ENCODE measurements around the gene RAB40B. TPM values are rescaled to one million over a fixed set of nuclear protein-coding genes. Genes with fewer than 3 reads are reported as not detected.

RAB40B gene
- total RNA-seq, 1 experiment from 2014 or later, result 3.2 TPM

DNA sequence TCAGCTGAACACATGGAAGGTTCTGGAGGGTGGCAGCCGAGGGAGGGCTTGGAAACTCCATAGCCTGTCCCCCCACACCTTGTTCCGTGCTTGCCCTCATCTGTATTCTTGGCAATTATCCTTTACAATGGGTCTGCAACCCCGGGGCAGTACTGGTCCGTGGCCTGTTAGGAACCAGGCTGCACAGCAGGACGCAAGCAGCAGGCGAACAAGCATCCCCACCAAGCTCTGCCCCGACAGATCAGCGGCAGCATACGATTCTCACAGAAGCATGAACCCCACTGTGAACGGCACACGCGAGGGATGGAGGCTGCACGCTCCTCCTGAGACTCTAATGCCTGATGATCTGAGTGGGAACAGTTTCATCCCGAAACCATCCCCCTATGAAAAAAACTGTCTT, 56.5 kb downstream of the RAB40B start:
- TF ChIP-seq, protein P1, sequence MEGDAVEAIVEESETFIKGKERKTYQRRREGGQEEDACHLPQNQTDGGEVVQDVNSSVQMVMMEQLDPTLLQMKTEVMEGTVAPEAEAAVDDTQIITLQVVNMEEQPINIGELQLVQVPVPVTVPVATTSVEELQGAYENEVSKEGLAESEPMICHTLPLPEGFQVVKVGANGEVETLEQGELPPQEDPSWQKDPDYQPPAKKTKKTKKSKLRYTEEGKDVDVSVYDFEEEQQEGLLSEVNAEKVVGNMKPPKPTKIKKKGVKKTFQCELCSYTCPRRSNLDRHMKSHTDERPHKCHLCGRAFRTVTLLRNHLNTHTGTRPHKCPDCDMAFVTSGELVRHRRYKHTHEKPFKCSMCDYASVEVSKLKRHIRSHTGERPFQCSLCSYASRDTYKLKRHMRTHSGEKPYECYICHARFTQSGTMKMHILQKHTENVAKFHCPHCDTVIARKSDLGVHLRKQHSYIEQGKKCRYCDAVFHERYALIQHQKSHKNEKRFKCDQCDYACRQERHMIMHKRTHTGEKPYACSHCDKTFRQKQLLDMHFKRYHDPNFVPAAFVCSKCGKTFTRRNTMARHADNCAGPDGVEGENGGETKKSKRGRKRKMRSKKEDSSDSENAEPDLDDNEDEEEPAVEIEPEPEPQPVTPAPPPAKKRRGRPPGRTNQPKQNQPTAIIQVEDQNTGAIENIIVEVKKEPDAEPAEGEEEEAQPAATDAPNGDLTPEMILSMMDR (conservative IDR thresholded peaks at IDR 0.05; ENCODE audit: low read depth, low read length), result no peak
- TF ChIP-seq EZH2 (IDR thresholded peaks at IDR 0.05; ENCODE audit: borderline replicate concordance, low read depth, low read length, poor library complexity, severe bottlenecking), result no peak
- no peak for DNase-seq (ENCODE audit: low spot score)
- peaks cover 44% of the 10 kb centered on the region for H3K36me3 ChIP-seq (ENCODE audit: insufficient read depth, low read length, poor library complexity, severe bottlenecking)
- no peak overlapping the region for H3K4me3 ChIP-seq (ENCODE audit: low read depth, low read length, poor library complexity, severe bottlenecking)
- intact Hi-C loops (cut with micrococcal nuclease; ENCODE audit: unreplicated experiment), result loop anchor here (10.0 kb wide), 1 partner anchor 123 kb away; no protein-coding TSS in a partner anchor
- ChIA-PET CTCF (no interaction called here), POLR2A (ENCODE audit: low non-redundant PET) (no interaction called here)
- BruUV-seq (replicated peaks), result no TSS peak
- no peaks in the 10 kb centered on the region for H3K9me3 ChIP-seq (ENCODE audit: low read depth, low read length, poor library complexity, severe bottlenecking)
- H3K27me3 ChIP-seq (replicated peaks; ENCODE audit: insufficient read depth, low read depth, low read length, poor library complexity), result no peaks in the 10 kb centered on the region
- peaks cover 5% of the 10 kb centered on the region for H3K4me1 ChIP-seq (ENCODE audit: insufficient read depth, low read length, poor library complexity, severe bottlenecking)
- no peak overlapping the region for H3K27ac ChIP-seq (ENCODE audit: low read depth, low read length, poor library complexity, severe bottlenecking)

DNA sequence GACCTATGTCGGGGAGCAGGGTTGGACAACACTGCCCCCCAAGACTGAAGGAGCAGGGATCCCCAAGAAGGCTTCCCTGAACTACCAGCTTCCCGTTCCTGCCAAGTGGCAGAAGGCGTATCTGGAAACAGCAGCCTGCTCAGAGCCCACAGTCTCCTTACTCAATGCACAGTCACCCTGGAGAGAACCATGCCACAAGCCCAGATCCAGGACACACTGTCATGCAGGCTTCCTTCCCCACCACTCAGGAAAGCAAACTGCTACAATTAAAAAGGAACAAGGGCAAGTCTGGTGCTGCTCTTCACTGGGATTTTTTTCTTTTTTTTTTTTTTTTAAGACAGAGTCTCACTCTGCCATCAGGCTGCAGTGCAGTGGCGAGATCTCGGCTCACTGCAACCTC, 58.5 kb downstream of the RAB40B start:
- no peak overlapping the region for H3K4me3 ChIP-seq (ENCODE audit: low read depth, low read length, poor library complexity, severe bottlenecking)
- H3K27ac ChIP-seq (ENCODE audit: low read depth, low read length, poor library complexity, severe bottlenecking), result no peak overlapping the region
- intact Hi-C loops (cut with micrococcal nuclease; ENCODE audit: unreplicated experiment), result loop anchor here (10.0 kb wide), 1 partner anchor 125 kb away; no protein-coding TSS in a partner anchor
- POLR2A ChIA-PET (ENCODE audit: low non-redundant PET), result no interaction called here
- no peak for TF ChIP-seq EZH2 (IDR thresholded peaks at IDR 0.05; ENCODE audit: borderline replicate concordance, low read depth, low read length, poor library complexity, severe bottlenecking)
- TF ChIP-seq, protein P1 (conservative IDR thresholded peaks at IDR 0.05; ENCODE audit: low read depth, low read length), result no peak
- BruUV-seq (replicated peaks), result no TSS peak
- DNase-seq (ENCODE audit: low spot score), result no peak
- no peaks in the 10 kb centered on the region for H3K9me3 ChIP-seq (ENCODE audit: low read depth, low read length, poor library complexity, severe bottlenecking)
- H3K36me3 ChIP-seq (ENCODE audit: insufficient read depth, low read length, poor library complexity, severe bottlenecking), result peaks cover 45% of the 10 kb centered on the region
- no peaks in the 10 kb centered on the region for H3K4me1 ChIP-seq (ENCODE audit: insufficient read depth, low read length, poor library complexity, severe bottlenecking)
- H3K27me3 ChIP-seq (replicated peaks; ENCODE audit: insufficient read depth, low read depth, low read length, poor library complexity), result no peaks in the 10 kb centered on the region
- CTCF ChIA-PET, result no interaction called here

DNA sequence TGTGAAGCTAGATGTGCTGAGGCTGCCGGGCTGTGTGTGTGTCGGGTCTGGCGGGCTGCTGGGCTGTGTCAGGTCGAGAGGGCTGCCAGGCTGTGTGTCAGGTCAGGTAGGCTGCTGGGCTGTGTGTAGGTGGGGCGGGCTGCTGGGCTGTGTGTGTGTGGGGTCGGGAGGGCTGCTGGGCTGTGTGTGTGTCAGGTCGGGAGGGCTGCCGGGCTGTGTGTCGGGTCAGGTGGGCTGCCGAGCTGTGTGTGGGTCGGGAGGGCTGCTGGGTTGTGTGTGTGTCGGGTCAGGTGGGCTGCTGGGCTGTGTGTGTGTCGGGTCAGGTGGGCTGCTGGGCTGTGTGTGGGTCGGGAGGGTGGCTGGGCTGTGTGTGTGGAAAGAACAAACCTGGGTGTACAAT, 58.9 kb downstream of the RAB40B start:
- Histone ChIP-seq H3K27ac (ENCODE audit: low read depth, low read length, poor library complexity, severe bottlenecking) (no peak overlapping the region), H3K4me3 (ENCODE audit: low read depth, low read length, poor library complexity, severe bottlenecking) (no peak overlapping the region), H3K4me1 (ENCODE audit: insufficient read depth, low read length, poor library complexity, severe bottlenecking) (no peaks in the 10 kb centered on the region), H3K9me3 (ENCODE audit: low read depth, low read length, poor library complexity, severe bottlenecking) (no peaks in the 10 kb centered on the region), H3K27me3 (replicated peaks; ENCODE audit: insufficient read depth, low read depth, low read length, poor library complexity) (no peaks in the 10 kb centered on the region), H3K36me3 (ENCODE audit: insufficient read depth, low read length, poor library complexity, severe bottlenecking) (peaks cover 47% of the 10 kb centered on the region)
- no TSS peak for BruUV-seq (replicated peaks)
- ChIA-PET CTCF (no interaction called here), POLR2A (ENCODE audit: low non-redundant PET) (no interaction called here)
- TF ChIP-seq EZH2 (IDR thresholded peaks at IDR 0.05; ENCODE audit: borderline replicate concordance, low read depth, low read length, poor library complexity, severe bottlenecking), result no peak
- TF ChIP-seq, protein P1 (conservative IDR thresholded peaks at IDR 0.05; ENCODE audit: low read depth, low read length), result no peak
- intact Hi-C loops (cut with micrococcal nuclease; ENCODE audit: unreplicated experiment), result loop anchor here (10.0 kb wide), 1 partner anchor 125 kb away; no protein-coding TSS in a partner anchor
- no peak for DNase-seq (ENCODE audit: low spot score)
